GM19193 (cell line): ENCODE results near the gene PDE8B.

ENCODE experiments used
- POLR2A ChIP-seq: IDR thresholded peaks from 4 replicates; pipeline ENCODE4 v1.6.1; 2011; ENCODE audit not compliant: insufficient read depth, insufficient read length; ENCODE audit errors: extremely low read depth

PDE8B gene

GRCh38 chr5:77333451-77334123, 123.1 kb downstream of the PDE8B start:
- no peak for TF ChIP-seq POLR2A

- TF ChIP-seq POLR2A: no peak
These were observed 126.8 kb downstream of the PDE8B start for GRCh38 chr5:77337246-77337645.

GRCh38 chr5:77337686-77338085, 127.2 kb downstream of the PDE8B start:
- TF ChIP-seq POLR2A: no peak

GRCh38 chr5:77339337-77339890, 128.9 kb downstream of the PDE8B start:
- TF ChIP-seq POLR2A: no peak

GRCh38 chr5:77343165-77343564, 132.7 kb downstream of the PDE8B start:
- no peak for TF ChIP-seq POLR2A

GRCh38 chr5:77347435-77348098, 137.1 kb downstream of the PDE8B start:
- TF ChIP-seq POLR2A: no peak

- TF ChIP-seq POLR2A: no peak
These were observed 142.8 kb downstream of the PDE8B start for GRCh38 chr5:77353251-77353650.

GRCh38 chr5:77354454-77354853, 144.0 kb downstream of the PDE8B start:
- no peak for TF ChIP-seq POLR2A

GRCh38 chr5:77355080-77355479, 144.6 kb downstream of the PDE8B start:
- TF ChIP-seq POLR2A: no peak

- no peak for TF ChIP-seq POLR2A
These were observed 145.3 kb downstream of the PDE8B start for GRCh38 chr5:77355751-77356150.

GRCh38 chr5:77356740-77357139, 146.3 kb downstream of the PDE8B start:
- no peak for TF ChIP-seq POLR2A

GRCh38 chr5:77358255-77359205, 148.1 kb downstream of the PDE8B start:
- TF ChIP-seq POLR2A: no peak

GRCh38 chr5:77359231-77359630, 148.8 kb downstream of the PDE8B start:
- TF ChIP-seq POLR2A: no peak

- no peak for TF ChIP-seq POLR2A
These were observed 149.9 kb downstream of the PDE8B start for GRCh38 chr5:77360381-77360780.

GRCh38 chr5:77360973-77361372, 150.5 kb downstream of the PDE8B start:
- no peak for TF ChIP-seq POLR2A

- no peak for TF ChIP-seq POLR2A
These were observed 156.4 kb downstream of the PDE8B start for GRCh38 chr5:77366717-77367500.
